ENCODE data around the gene AJAP1. TPM values are rescaled to one million over a fixed set of nuclear protein-coding genes. Genes with fewer than 3 reads are reported as not detected.

Gene AJAP1
- total RNA-seq, 1 donor from 2014 or later, result 0.26 TPM

DNA sequence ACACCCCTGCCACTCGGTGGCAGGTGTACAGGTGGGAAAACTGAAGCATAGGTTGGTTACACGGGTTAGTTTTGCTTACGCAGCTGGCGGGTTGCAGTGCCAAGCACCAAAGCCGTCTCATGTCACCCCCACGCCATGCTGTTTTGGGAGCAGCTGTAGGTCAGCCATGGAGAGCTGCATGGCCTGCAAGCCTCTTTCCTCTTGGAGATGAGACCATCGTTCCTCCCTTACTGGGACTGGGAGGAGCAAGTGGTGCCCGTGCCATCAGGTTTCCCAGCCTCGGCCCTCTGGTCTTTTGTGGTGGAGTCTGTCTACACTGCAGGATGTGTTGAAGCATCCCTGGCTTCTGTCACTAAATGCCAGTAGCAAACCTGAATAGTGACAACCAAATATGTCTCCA lies 46.9 kb downstream of the AJAP1 start:
- no peaks in the 10 kb centered on the region for H3K36me3 ChIP-seq (ENCODE audit: control insufficient read depth, insufficient read depth, low read length)
- DNase-seq (ENCODE audit: low read depth) (no peak), FAIRE-seq (no peak)
- H3K27me3 ChIP-seq (ENCODE audit: control insufficient read depth, insufficient read depth, low read length), result no peaks in the 10 kb centered on the region
- TF ChIP-seq, protein P1, sequence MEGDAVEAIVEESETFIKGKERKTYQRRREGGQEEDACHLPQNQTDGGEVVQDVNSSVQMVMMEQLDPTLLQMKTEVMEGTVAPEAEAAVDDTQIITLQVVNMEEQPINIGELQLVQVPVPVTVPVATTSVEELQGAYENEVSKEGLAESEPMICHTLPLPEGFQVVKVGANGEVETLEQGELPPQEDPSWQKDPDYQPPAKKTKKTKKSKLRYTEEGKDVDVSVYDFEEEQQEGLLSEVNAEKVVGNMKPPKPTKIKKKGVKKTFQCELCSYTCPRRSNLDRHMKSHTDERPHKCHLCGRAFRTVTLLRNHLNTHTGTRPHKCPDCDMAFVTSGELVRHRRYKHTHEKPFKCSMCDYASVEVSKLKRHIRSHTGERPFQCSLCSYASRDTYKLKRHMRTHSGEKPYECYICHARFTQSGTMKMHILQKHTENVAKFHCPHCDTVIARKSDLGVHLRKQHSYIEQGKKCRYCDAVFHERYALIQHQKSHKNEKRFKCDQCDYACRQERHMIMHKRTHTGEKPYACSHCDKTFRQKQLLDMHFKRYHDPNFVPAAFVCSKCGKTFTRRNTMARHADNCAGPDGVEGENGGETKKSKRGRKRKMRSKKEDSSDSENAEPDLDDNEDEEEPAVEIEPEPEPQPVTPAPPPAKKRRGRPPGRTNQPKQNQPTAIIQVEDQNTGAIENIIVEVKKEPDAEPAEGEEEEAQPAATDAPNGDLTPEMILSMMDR (IDR thresholded peaks at IDR 0.05; ENCODE audit: insufficient read depth, low read length, severe bottlenecking), result no peak
- no peak overlapping the region for H3K4me3 ChIP-seq (ENCODE audit: low read depth, low read length)

DNA sequence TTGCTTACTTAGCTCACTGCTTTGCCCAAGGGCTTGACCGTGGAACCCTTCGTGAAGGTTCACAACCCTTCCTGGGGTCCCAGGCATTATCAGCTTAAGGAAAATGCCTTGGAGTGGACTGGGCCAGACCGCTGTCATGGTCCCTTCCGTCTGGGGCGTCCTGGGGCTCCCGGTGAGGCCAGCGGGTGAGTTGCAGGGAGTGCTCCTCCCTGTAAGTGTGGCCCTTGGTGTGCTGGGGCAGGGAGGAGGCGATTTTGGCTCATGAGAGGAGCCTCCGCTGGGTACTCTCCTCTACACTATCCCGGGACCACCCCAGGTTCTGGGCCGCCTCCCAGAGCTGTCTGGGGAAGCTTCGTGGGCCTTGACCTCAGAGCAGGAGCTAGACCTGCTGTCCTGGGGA lies 48.1 kb downstream of the AJAP1 start:
- Histone ChIP-seq H3K27me3 (ENCODE audit: control insufficient read depth, insufficient read depth, low read length) (no peaks in the 10 kb centered on the region), H3K36me3 (ENCODE audit: control insufficient read depth, insufficient read depth, low read length) (no peaks in the 10 kb centered on the region), H3K4me3 (ENCODE audit: low read depth, low read length) (no peak overlapping the region)
- TF ChIP-seq, protein P1 (IDR thresholded peaks at IDR 0.05; ENCODE audit: insufficient read depth, low read length, severe bottlenecking), result no peak
- FAIRE-seq (no peak), DNase-seq (ENCODE audit: low read depth) (no peak)

DNA sequence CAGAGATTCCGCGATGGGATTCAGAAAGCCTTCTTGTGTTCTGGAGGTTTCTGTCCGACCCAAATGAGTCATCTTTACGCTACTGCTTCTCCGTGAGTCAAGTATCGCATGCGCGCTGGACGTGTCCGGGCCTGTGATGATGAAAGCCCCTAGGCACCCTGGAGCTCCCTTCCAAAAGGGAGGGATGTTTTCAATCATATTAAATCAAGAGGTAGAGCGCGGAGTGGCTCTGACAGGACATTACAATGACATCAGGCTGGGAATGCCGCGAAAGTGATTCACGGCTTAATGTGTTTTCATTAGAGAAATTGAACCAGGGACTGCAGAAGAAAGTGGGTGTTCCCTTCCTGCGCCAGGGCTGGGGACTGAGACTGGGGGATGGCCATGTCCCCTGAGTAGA lies 48.5 kb downstream of the AJAP1 start:
- FAIRE-seq (no peak), DNase-seq (ENCODE audit: low read depth) (no peak)
- TF ChIP-seq, protein P1 (IDR thresholded peaks at IDR 0.05; ENCODE audit: insufficient read depth, low read length, severe bottlenecking), result no peak
- no peaks in the 10 kb centered on the region for H3K36me3 ChIP-seq (ENCODE audit: control insufficient read depth, insufficient read depth, low read length)
- no peak overlapping the region for H3K4me3 ChIP-seq (ENCODE audit: low read depth, low read length)
- no peaks in the 10 kb centered on the region for H3K27me3 ChIP-seq (ENCODE audit: control insufficient read depth, insufficient read depth, low read length)

DNA sequence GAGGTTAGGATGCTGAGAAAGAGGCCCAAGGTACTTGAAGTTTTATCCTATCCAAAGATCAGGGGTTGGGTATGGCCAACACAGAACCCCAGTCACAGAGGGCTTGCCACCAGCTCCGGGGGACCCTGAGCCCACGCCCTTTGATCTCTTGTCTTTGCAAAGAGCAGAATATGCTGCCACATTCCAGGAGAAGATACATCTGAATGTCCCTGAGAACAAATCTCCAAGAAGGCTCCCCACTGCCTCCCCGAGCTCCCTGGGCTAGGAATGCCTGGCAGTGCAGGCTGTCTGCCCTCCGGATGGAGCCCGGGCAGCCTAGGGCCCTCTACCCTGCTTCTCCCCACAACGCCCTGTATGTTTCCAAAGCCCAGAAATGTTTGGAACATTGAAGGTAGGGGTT lies 49.2 kb downstream of the AJAP1 start:
- TF ChIP-seq, protein P1 (IDR thresholded peaks at IDR 0.05; ENCODE audit: insufficient read depth, low read length, severe bottlenecking), result no peak
- H3K4me3 ChIP-seq (ENCODE audit: low read depth, low read length), result no peak overlapping the region
- FAIRE-seq, result no peak

DNA sequence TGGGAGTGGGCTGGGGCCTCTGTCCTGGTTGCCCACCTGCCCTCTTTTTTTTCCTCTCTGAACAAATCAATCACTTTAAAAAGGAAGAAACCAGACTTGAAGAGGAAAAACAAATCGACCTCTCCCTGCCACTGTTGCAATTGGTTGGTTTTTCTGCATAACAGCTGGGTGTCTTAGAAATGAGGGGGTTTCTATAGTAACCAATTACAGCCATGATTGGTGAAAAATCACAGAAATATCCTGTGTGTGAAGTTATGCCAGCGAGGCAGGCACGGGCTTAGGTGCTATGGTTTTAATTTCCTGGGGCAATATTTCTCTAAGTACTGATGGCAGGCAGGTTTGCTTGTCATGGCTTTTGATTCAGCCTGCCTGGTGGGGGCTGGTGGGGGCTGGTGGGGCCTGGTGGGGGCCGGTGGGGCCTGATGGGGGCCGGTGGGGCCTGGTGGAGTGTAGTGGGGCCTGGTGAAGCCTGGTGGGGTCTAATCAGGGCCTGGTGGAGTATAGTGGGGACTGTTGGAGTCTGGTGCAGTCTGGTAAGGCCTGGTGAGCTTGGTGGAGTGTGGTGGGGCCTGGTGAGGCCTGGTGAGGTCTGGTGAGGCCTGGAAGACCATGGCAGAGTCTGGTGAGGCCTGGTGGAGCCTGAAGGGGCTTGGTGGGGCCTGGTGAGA lies 54.6 kb downstream of the AJAP1 start:
- no peak overlapping the region for H3K4me3 ChIP-seq (ENCODE audit: low read depth, low read length)
- FAIRE-seq, result no peak

More for the DNA sequence above, 49.2 kb downstream of the AJAP1 start:
- H3K27me3 ChIP-seq (ENCODE audit: control insufficient read depth, insufficient read depth, low read length), result no peaks in the 10 kb centered on the region
- no peaks in the 10 kb centered on the region for H3K36me3 ChIP-seq (ENCODE audit: control insufficient read depth, insufficient read depth, low read length)
- no peak for DNase-seq (ENCODE audit: low read depth)

More for the DNA sequence above, 54.6 kb downstream of the AJAP1 start:
- Histone ChIP-seq H3K27me3 (ENCODE audit: control insufficient read depth, insufficient read depth, low read length) (no peaks in the 10 kb centered on the region), H3K36me3 (ENCODE audit: control insufficient read depth, insufficient read depth, low read length) (no peaks in the 10 kb centered on the region)
- no peak for DNase-seq (ENCODE audit: low read depth)
- TF ChIP-seq, protein P1 (IDR thresholded peaks at IDR 0.05; ENCODE audit: insufficient read depth, low read length, severe bottlenecking), result no peak
